Subcutaneous adipose tissue (tissue), 4 donors: Measurements from ENCODE around the gene LTBP3. TPM values are rescaled to one million over a fixed set of nuclear protein-coding genes. Genes with fewer than 3 reads are reported as not detected.

Experiments
- total RNA-seq, 4 donors: library from RNA; depleted of rRNA; stranded (reverse); fragments of >200 nt; gene quantifications; one replicate each; pipeline ENCODE4 v1.1.0, GENCODE V29; 2016
- TF ChIP-seq, protein P1 (sequence below): fragments of 450-650 bp; IDR thresholded peaks from one replicate; pipeline ENCODE4 v1.5.1; 2016; ENCODE audit warnings: low read depth, mild to moderate bottlenecking, control low read depth, antibody characterized with exemption, moderate library complexity

LTBP3 gene
- total RNA-seq, 4 donors from 2014 or later = 24.8 to 81.3 (median 77.3) TPM

- TF ChIP-seq, protein P1, sequence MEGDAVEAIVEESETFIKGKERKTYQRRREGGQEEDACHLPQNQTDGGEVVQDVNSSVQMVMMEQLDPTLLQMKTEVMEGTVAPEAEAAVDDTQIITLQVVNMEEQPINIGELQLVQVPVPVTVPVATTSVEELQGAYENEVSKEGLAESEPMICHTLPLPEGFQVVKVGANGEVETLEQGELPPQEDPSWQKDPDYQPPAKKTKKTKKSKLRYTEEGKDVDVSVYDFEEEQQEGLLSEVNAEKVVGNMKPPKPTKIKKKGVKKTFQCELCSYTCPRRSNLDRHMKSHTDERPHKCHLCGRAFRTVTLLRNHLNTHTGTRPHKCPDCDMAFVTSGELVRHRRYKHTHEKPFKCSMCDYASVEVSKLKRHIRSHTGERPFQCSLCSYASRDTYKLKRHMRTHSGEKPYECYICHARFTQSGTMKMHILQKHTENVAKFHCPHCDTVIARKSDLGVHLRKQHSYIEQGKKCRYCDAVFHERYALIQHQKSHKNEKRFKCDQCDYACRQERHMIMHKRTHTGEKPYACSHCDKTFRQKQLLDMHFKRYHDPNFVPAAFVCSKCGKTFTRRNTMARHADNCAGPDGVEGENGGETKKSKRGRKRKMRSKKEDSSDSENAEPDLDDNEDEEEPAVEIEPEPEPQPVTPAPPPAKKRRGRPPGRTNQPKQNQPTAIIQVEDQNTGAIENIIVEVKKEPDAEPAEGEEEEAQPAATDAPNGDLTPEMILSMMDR = no peak
Observed at GRCh38 chr11:65578667-65579066, 20.5 kb upstream of the LTBP3 start.

- TF ChIP-seq, protein P1 = no peak
Observed at GRCh38 chr11:65578134-65578533, 20.0 kb upstream of the LTBP3 start.

DNA sequence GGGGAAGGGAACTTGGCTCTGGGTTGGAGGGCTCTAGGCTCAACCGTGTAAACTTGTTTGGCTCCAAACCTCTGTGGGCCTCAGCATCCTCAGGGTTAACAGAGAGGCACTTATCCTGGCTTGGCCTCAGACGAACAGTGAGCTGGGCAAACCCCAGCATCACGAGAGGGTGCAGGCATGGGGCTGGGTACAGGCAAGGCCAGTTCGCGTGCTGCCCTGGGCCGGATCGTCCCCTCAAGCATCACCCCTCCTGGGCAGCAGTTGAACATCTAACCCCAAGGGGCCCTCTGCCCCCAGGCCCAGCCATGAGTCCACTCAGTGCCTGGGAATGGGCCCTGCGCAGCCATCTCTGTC, 19.6 kb upstream of the LTBP3 start:
- TF ChIP-seq, protein P1 = no peak

- TF ChIP-seq, protein P1 = no peak
Observed at GRCh38 chr11:65576867-65577755, 19.0 kb upstream of the LTBP3 start.

DNA sequence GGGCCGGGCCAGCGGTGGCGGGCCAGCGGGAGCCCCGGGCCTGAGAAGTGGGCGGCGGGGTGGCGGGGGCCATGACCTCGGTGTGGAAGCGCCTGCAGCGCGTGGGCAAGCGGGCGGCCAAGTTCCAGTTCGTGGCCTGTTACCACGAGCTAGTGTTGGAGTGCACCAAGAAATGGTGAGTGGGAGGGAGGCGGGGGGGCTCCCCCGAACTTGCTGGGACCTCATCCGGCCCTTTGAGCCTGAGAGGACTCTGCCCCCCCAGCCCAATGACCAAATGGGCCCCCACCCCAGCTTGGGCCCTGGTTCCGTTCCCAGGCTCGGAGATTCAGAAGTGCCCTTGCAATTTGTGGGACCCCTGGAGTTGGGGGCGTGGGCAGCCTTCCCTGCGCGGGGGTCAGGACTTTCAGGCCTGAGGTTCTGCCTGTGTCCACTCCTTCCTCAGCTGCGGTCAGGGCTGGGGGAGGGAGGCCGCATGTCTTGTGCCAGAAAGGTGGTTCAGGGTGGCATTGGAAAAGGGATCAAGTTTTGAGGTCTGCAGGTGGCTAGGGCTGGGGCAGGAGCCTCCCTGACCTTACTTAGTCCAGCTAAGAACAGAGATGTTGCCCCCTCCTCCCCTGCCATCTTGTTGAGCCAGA, 18.2 kb upstream of the LTBP3 start:
- TF ChIP-seq, protein P1 = no peak

- TF ChIP-seq, protein P1 = no peak
Observed at GRCh38 chr11:65575568-65576231, 17.5 kb upstream of the LTBP3 start, which contains the start of gene EHBP1L1. Gene EHBP1L1 (plus strand): TSS chr11:65576053. CDS start chr11:65576303, 250 bp downstream.
